ENCODE results near the gene C3orf62. TPM values are rescaled to one million over a fixed set of nuclear protein-coding genes. Genes with fewer than 3 reads are reported as not detected.

C3orf62 gene
- total and polyA plus RNA-seq, 2 of the 4 experiments (the other 2 are of a cell fraction), result 0.90 to 3.1 TPM

DNA sequence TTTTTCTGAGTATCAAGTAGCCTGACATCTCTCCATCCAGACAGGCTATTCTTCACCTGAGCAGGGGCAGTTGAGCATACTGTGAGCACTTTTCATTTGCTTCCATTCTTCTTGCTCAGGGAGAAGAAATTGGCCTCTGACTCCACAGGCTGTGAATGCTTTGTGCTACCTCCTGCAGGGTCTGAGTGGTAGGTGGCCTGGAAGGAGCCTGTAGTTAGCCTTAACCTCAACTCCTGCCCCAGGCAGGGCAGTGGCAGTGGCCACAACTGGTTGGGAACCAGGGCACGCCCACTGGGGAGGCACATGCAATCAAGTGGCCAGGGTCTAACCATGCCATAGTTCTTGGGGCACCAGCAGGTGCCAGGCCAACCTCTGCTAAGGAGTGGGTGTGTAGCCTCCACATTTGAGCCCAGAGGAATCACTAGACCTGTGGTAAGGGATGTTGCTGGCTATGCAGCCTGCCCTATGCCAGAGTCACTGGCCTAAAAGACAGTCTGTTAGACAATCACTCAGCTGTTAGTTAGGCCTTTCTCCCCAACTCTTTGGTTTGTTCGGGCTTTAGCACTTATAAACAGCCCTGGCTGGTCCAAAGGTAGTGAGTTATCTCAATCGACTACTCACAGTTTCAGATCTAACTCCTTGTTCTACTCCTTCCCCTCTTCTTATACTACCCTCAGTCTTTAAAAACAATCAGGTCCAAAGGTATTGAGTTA, 7.4 kb downstream of the C3orf62 start:
- Histone ChIP-seq H3K36me3 (ENCODE audit: control insufficient read depth, insufficient read depth, low read length) (peaks cover 5% of the 10 kb centered on the region; the same call in 1 of the 2 replicates), H2BK15ac (ENCODE audit: low read depth, low read length) (no peak overlapping the region), H2AK9ac (replicated peaks; ENCODE audit: low read depth, low read length, poor library complexity) (no peak overlapping the region), H3K4me2 (ENCODE audit: low read depth, low read length) (no peak overlapping the region), H2BK20ac (ENCODE audit: low read depth, low read length) (no peak overlapping the region), H4K91ac (ENCODE audit: insufficient read depth, low read depth, low read length) (no peak overlapping the region), H3K9me1 (ENCODE audit: insufficient read depth, low read length) (peaks cover 2% of the 10 kb centered on the region), H2AK5ac (ENCODE audit: low read depth, low read length) (no peak overlapping the region), H2BK5ac (ENCODE audit: low read depth, low read length, poor library complexity, severe bottlenecking) (no peak overlapping the region), H3K18ac (ENCODE audit: low read depth, low read length) (no peak overlapping the region), H3K56ac (ENCODE audit: extremely low read depth, insufficient read depth, low read length) (no peak overlapping the region), H3K23ac (ENCODE audit: low read depth, low read length) (no peak overlapping the region), H2AFZ (replicated peaks; ENCODE audit: low read length, poor library complexity) (no peak overlapping the region), H3K9me3 (ENCODE audit: control insufficient read depth, insufficient read depth, low read length) (no peaks in the 10 kb centered on the region), H3K4me1 (ENCODE audit: control insufficient read depth, insufficient read depth, low read length) (no peaks in the 10 kb centered on the region; the same call in 1 of the 2 replicates), H4K20me1 (ENCODE audit: insufficient read depth, low read length) (no peaks in the 10 kb centered on the region), H3K14ac (replicated peaks; ENCODE audit: low read depth, low read length) (no peak overlapping the region), H4K5ac (ENCODE audit: low read depth, low read length) (no peak overlapping the region), H3K27me3 (ENCODE audit: control insufficient read depth, insufficient read depth, low read length) (no peaks in the 10 kb centered on the region), H3K27ac (ENCODE audit: insufficient read depth, low read length) (no peak overlapping the region), H3K79me1 (ENCODE audit: low read depth in 1 of 2, low read length in 2 of 2) (no peaks in the 10 kb centered on the region), H3K4me3 (ENCODE audit: insufficient read depth, low read depth, low read length) (no peak overlapping the region), H4K8ac (ENCODE audit: low read depth in 2 of 2, low read length in 2 of 2) (no peak overlapping the region), H2BK120ac (ENCODE audit: low read depth, low read length) (no peak overlapping the region), H3K9ac (ENCODE audit: low read depth, low read length) (no peak overlapping the region), H3K4ac (ENCODE audit: low read depth, low read length) (no peak overlapping the region)
- in situ Hi-C loops (cut with MboI; ENCODE audit: low sequenced_read_pairs), result no loop called here
- dilution Hi-C loops (cut with HindIII; ENCODE audit: low sequenced_read_pairs, unreplicated experiment), result no loop called here
- 83% methylated on average over 2 of the region's 3 CpGs; no CpG with 5 or more reads in 1 of the 2 experiments for WGBS, 2 experiments (ENCODE audit: extremely low coverage in 2 of 2, insufficient read length in 1 of 2)
- no peak for TF ChIP-seq SMC3 (IDR thresholded peaks at IDR 0.05; ENCODE audit: low read depth, low read length)
- no peak for TF ChIP-seq MAFK (IDR thresholded peaks at IDR 0.05; ENCODE audit: low read depth, low read length)
- TF ChIP-seq RCOR1 (IDR thresholded peaks at IDR 0.05; ENCODE audit: insufficient replicate concordance, low read length), result no peak
- TF ChIP-seq CEBPB (IDR thresholded peaks at IDR 0.05; ENCODE audit: low read depth, low read length), result no peak
- TF ChIP-seq MXI1 (IDR thresholded peaks at IDR 0.05; ENCODE audit: borderline replicate concordance, low read depth, low read length), result no peak
- TF ChIP-seq FOS (IDR thresholded peaks at IDR 0.05; ENCODE audit: low read depth, low read length), result no peak
- no peak for TF ChIP-seq NFE2L2 (IDR thresholded peaks at IDR 0.05; ENCODE audit: low read depth, low read length)
- no peak for TF ChIP-seq RFX5 (IDR thresholded peaks at IDR 0.05; ENCODE audit: low read depth, low read length)
- TF ChIP-seq RAD21 (IDR thresholded peaks at IDR 0.05; ENCODE audit: low read length), result no peak
- TF ChIP-seq CHD1 (IDR thresholded peaks at IDR 0.05; ENCODE audit: low read depth, low read length), result no peak
- TF ChIP-seq POLR2A (IDR thresholded peaks at IDR 0.05; ENCODE audit: low read depth, low read length), result no peak
- TF ChIP-seq USF2 (IDR thresholded peaks at IDR 0.05; ENCODE audit: low read depth, low read length), result no peak
- no peak for TF ChIP-seq MAZ (IDR thresholded peaks at IDR 0.05; ENCODE audit: borderline replicate concordance, low read depth, low read length)
- TF ChIP-seq, protein P1, sequence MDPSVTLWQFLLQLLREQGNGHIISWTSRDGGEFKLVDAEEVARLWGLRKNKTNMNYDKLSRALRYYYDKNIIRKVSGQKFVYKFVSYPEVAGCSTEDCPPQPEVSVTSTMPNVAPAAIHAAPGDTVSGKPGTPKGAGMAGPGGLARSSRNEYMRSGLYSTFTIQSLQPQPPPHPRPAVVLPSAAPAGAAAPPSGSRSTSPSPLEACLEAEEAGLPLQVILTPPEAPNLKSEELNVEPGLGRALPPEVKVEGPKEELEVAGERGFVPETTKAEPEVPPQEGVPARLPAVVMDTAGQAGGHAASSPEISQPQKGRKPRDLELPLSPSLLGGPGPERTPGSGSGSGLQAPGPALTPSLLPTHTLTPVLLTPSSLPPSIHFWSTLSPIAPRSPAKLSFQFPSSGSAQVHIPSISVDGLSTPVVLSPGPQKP (IDR thresholded peaks at IDR 0.05; ENCODE audit: borderline replicate concordance, low read depth, low read length), result no peak
- no peak for TF ChIP-seq BHLHE40 (IDR thresholded peaks at IDR 0.05; ENCODE audit: low read depth, low read length)
- TF ChIP-seq, protein P2, sequence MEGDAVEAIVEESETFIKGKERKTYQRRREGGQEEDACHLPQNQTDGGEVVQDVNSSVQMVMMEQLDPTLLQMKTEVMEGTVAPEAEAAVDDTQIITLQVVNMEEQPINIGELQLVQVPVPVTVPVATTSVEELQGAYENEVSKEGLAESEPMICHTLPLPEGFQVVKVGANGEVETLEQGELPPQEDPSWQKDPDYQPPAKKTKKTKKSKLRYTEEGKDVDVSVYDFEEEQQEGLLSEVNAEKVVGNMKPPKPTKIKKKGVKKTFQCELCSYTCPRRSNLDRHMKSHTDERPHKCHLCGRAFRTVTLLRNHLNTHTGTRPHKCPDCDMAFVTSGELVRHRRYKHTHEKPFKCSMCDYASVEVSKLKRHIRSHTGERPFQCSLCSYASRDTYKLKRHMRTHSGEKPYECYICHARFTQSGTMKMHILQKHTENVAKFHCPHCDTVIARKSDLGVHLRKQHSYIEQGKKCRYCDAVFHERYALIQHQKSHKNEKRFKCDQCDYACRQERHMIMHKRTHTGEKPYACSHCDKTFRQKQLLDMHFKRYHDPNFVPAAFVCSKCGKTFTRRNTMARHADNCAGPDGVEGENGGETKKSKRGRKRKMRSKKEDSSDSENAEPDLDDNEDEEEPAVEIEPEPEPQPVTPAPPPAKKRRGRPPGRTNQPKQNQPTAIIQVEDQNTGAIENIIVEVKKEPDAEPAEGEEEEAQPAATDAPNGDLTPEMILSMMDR (conservative IDR thresholded peaks at IDR 0.05; ENCODE audit: low read depth, low read length), result no peak
- BruUV-seq (replicated peaks), result no TSS peak
- CTCF ChIA-PET, result no interaction called here
- DNase-seq (no peak), ATAC-seq (ENCODE audit: low read depth) (no peak)
- POLR2A ChIA-PET (ENCODE audit: unreplicated experiment), result no interaction called here
- intact Hi-C loops (cut with micrococcal nuclease), result no loop called here
